NCI-H2196 treated with DMSO at 0.1 percent for 48 hours (cell line): ENCODE results near the gene ARHGAP10.

Experiments used
- DNase-seq: peaks from one replicate; lab custom pipeline; 2025; ENCODE audit not compliant: unreplicated experiment; lab: John Stamatoyannopoulos, UW

ARHGAP10 gene

DNA sequence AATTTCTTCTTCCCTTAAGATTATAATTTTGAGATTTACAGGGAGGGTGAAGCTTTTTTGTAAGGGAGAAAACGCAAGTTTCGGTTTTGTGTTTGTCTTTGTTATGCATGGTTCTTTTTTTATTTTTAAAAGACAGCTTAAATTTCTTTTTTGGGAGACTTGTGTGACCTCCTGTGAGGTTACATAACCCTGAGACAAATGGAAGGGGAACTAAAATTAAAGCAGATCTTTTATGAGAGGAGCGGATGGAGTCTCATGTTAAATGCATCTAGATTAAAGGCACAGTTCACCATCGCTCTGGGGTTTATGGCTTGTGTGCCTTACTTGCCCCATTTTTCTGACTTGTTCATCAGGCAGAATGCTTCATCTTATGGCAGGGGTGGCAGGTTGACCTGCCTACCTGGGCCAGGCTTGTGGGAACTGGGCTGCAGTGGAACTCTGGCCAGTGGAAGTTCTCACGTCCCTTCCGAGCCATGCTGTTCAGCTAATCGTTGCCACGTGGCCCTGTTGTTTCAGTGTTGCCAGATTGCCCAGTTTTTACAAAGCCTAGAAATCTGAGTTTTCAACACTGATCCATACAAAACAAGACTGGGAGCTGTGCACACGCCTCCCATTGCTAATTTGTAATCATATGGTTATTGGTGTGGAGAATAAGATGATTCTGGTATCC is 291.8 kb downstream of the ARHGAP10 start:
- DNase-seq = no peak

GRCh38 chr4:148025981-148026380 is 294.1 kb downstream of the ARHGAP10 start:
- DNase-seq = no peak

DNA sequence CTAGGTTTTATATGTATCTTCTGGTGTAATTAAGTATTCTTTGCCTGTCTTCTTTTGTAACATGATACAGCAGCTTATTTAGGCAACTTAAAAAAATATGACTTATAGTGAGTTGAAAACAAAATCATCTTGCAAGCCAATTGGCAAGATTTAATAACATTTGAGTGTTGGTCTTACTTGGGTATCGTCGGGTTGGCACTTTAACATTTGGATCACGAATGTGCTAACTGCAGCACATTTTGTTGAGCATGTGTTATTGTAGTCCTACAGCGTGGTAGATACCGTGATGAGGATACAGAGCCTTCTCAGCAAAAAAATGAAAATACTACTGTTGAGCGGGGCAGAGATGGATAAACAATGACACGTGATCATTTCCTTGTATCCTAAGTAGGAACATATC is 295.3 kb downstream of the ARHGAP10 start:
- DNase-seq = no peak

DNA sequence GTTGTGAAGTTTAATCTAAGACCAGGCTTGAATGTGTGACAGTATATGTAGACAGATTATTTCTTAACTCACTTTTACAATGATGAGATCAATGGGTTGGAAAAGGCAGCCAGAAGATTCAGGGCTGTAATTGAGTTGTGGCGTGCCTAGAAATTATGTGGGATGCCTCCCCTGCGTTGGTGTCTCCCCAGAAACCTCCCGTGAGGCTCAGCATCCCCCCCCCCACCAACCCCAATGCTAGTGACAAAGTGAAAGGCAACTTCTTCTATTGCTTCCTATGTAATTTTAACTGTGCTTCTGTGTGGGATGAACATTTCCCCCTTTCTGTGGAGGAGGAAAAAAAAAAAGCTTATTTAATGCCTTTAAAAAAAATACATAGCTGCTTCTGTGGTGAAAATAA is 297.9 kb downstream of the ARHGAP10 start:
- DNase-seq = no peak

DNA sequence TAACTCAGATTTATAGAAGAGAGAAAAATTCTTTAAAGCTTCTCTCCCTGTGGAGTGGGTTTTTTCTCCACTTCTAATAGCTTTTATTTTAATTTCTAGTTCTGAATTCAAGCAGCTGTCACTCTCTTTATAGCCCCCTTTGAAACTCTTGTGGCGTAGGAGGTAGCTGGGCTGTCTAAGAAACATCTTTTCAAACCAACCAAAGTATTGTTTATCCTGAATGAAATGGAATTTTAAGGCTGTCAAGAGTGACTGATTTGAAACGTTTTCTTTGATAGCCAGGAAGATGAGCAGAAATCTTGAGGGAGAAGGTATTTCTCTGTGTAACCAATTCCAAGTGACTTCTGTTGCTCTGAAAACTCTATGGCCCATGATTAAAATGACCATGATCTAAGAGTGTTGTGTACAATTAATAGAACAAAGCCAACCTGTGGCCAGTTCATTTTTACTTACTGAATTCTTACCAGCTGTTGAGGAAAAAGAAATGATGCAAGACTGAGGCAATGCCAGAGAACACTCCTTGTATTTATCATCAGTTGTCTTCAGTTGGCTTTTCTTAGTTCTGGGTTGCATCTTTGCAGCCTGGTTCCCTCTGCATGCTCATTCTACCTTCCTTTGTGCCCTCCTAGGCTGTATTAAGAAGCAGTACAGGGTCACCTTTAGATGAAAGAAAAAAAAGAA is 298.4 kb downstream of the ARHGAP10 start:
- no peak for DNase-seq

DNA sequence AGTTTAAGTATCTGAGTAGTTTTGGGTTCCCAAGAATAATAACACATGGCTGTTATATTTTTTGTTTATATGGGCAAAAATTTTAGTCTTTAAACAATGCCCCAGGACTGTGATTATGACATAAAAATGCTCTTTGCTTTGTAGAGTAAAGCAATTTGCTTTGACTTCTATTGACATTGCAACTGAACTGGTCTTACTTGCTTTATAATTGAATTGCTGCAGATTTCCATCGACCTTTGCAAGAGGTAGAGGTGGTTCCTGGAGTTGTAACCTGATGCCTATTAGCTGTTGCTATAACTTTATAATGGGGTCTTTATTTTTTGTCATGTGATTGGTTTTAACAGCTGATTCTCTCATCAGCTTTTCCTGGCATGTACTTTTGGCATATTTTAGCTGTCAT is 302.9 kb downstream of the ARHGAP10 start:
- no peak for DNase-seq

DNA sequence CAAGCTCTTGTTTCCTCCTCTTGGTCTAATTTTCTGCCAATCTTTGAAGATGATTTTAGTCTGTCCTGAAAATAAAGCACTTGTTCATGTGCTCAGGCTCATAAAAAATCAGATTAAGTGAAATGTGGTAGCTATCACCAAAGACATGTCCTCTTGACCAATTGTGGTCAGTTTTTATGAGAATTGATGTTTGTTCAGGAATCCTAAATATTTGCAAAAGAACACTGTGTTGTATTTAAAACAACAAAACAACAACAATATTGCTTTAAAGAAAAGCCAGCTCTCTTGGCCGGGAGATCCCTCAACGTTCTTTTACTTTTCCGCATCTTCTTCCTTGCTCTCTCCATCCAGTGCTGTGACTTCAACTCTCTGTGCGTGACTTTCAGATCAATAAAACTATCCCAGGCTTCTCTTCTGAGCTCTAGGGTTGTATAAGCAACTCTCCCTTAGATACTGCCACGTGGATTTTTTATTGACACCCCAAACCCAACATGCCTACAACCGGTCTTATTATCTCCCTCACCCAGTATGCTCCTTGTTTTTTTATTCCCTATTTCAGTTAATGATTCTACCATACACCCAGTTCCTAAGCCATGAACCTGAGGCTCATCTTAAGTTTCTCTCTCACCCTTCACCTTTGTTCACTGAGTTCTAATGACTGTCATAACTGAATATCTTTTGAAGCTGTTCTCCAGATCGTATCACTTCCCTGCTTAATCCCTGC is 309.9 kb downstream of the ARHGAP10 start:
- DNase-seq = no peak

- no peak for DNase-seq
Observed at GRCh38 chr4:148044089-148044911, 312.4 kb downstream of the ARHGAP10 start.

DNA sequence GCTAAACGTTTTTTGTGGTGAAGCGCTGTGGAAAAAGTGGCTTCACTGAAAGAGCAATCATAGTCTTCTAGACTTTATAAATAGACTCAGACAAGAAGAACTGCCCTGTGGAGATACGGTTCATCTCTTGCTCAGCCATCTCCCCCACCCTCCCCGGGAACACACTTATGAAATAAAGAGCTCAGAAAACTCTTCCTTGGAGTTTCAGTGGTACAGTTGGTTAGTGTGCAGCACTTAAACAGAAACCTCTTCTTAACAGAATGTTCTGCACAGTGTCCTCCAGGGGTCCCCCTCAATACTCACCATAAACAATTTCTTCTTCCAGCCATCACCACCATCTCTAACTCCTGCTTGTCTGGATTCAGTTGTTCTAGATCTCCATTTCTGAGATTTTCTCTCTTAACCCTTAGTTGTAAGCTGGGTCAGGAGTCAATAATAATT is 313.0 kb downstream of the ARHGAP10 start:
- no peak for DNase-seq

DNA sequence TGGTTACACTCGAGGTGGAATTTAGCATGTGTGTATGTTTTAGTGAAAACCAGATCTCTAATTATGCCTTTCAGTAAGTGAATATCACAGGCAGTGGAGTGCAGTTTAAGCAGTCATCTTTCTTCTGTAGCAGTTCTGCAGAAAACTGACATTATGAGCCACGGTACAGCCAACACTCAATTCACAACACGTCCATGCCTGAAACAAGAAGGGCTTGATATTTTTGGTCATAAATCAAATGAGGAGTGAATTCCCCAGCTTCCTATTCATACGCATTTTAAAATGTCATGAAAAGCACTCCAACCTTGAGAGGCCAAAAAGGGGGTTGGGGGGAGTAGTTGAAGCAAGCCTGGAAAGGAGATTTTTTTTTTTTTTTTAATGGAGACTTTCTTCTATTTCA is 316.7 kb downstream of the ARHGAP10 start:
- no peak for DNase-seq

GRCh38 chr4:148051403-148051802 is 319.5 kb downstream of the ARHGAP10 start:
- DNase-seq = no peak

DNA sequence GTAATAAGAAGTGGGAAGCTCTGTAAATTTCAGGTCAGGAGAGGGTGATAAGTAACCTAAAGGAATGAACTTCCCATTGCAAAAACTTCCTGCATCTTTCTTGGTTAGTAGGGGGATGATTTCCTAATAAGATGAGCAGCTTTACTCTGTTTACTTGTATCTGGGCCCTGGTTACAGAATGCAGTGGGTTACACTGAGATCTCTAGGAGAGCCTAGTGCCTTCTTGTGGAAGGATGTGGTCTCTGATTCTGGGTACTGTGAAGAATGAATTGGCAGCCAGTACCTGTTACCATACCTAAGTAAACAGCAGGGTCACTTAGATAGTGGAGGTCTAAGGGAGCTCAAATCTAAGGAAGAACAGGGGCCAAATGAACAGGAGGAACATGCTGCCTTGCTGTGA is 320.6 kb downstream of the ARHGAP10 start:
- DNase-seq = no peak

DNA sequence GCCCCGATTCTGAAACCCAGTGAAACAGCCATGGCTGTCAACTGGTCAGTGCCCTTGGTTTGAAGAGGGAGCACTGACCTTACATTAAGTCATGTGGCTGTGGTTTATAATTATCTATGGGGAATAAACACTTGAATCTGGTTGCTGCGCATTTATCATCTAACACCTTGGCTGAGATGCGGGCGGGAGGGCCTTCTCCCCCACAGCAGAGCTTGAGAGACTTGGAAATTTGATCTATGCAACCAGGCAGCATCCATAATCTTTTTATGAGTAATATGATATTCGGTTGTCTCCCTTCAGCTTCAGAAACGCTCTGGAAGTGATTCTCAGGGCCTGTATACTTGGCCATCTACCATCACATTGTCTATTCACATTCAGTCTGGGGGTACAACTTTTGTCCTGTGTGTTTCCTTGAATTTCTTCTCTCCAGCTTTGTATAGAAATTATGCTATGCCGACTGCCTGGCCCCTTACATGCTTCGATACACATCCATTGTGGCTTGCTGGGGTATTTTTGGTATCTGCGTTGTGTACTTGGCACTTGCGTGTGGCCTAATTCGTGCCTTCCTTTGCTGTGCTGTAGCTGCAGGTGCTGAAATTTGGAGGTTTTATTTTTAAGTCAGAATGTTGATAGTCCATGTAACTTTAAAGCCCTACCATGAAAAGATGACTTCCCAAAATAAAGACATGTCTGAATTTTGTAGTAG is 321.6 kb downstream of the ARHGAP10 start:
- no peak for DNase-seq

- no peak for DNase-seq
Observed at GRCh38 chr4:148054275-148054674, 322.4 kb downstream of the ARHGAP10 start.

GRCh38 chr4:148055844-148056243 is 324.0 kb downstream of the ARHGAP10 start:
- no peak for DNase-seq

- DNase-seq = no peak
Observed at GRCh38 chr4:148056879-148057278, 325.0 kb downstream of the ARHGAP10 start.

GRCh38 chr4:148057516-148057915 is 325.6 kb downstream of the ARHGAP10 start:
- no peak for DNase-seq

DNA sequence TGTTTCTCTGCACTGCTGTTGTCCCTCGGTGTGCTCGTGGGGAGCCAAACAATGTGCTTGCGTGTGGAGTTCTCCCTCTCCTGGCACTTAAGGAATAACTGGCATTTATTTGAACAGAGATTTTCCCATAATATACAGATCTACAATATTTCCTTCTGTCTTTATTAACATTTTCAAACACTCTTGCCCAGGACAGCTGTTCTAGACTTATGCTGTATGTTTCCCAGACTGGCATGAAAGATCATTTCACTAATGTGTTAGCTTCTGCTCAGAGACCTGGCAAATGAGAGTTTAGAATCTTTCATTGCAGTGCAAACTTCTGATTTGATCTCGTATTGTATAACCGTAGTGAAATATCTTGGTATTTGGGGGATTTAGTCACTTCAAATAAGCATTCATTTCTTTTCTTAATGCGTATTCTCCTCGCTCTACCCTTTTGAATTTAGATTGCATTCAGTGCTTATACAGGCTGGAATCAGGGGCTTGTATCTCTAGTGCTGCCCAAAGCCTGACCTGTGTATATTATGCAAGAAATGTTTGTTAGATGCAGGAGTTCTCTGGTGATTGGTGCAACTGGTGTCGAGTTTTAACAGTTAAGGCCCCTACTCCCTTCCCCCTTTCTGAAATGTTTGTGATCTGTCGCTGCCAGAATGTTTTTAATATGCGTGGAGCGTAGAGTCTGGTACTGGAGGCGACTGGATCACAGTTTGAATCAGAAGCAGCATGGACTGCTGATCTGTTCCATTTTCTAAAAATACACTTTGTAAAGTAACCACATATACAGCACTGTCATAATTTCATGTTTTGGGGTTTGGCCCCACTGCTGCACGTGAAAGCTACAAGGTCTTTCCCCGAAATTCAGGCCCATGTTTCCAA is 326.3 kb downstream of the ARHGAP10 start:
- no peak for DNase-seq

DNA sequence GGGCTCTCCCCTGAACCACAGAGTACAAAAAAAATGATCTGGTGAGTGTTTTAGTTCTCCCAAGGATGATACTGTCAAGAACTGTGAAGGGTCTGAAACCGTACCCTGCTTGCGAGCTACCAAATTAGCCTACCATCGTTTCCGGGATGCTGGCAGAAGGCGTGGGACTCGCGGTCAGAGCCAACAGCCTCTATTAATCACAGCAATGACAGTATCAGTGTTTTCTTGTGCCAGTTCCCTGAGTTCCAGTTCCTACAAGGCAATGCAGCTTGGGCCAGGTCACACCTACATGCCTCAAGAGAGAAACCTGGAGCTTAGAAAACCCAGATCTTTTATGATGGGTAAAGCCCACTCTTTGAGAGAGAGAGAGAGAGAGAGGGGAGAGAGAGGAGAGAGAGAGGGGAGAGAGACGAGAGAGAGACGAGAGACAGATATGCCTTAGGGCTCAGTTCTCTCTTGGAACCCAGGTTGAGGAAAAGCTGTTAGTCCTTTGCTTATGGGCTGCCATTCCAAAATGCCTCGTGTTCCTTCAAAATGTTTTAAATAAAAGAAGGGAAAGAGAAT is 327.8 kb downstream of the ARHGAP10 start:
- DNase-seq = no peak
